ENCODE data around the gene LOXL4.

Gene LOXL4

DNA sequence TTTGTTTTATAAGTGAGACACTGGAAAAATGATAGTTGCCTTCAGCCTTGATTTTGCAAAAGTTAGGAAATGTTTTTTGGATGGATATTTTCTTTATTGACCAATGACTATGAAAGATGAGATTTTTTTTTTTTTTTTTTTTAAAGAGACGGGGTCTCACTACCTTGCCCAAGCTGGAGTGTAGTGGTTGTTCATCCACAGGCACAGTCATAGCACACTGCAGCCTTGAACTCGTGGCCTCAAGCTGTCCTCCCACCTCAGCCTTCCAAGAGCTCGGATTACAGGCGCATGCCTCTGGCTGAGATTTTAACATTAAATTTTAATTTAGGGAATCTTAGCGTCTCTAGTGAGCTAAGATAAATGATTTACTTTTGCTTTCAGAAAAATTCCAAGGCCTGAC is 66.2 kb downstream of the LOXL4 start:
- H3K9me3 ChIP-seq (ENCODE audit: insufficient read depth, low read depth, low read length), result no peaks in the 10 kb centered on the region

More for the DNA sequence above, 66.2 kb downstream of the LOXL4 start:
- Histone ChIP-seq H3K79me2 (ENCODE audit: control insufficient read depth, insufficient read depth, low read length, poor library complexity) (no peaks in the 10 kb centered on the region), H2BK12ac (ENCODE audit: low read length) (no peak overlapping the region), H3K4ac (ENCODE audit: low read depth, low read length) (no peak overlapping the region), H3K4me1 (ENCODE audit: control insufficient read depth in 1 of 2, insufficient read depth in 2 of 2, low read length in 2 of 2) (no peaks in the 10 kb centered on the region), H2BK5ac (ENCODE audit: low read depth, low read length, poor library complexity) (no peak overlapping the region), H2BK120ac (ENCODE audit: insufficient read depth, low read length, poor library complexity) (no peak overlapping the region), H3K14ac (ENCODE audit: low read length) (no peak overlapping the region), H3K27ac (ENCODE audit: low read depth, low read length) (no peak overlapping the region), H3K9ac (ENCODE audit: low read length) (no peak overlapping the region), H3K79me1 (ENCODE audit: low read length) (no peaks in the 10 kb centered on the region), H3K27me3 (ENCODE audit: insufficient read depth, low read length) (no peaks in the 10 kb centered on the region), H4K12ac (ENCODE audit: low read depth, low read length) (no peak overlapping the region), H3K4me3 (ENCODE audit: low read depth, low read length) (no peak overlapping the region), H4K91ac (ENCODE audit: low read depth, low read length) (no peak overlapping the region), H3K18ac (ENCODE audit: low read length) (no peak overlapping the region), H3K4me2 (ENCODE audit: low read length) (no peak overlapping the region), H2AFZ (ENCODE audit: insufficient read depth, low read length, poor library complexity) (no peak overlapping the region), H2AK5ac (ENCODE audit: low read length) (no peak overlapping the region), H3K23ac (ENCODE audit: low read length) (no peak overlapping the region), H4K8ac (ENCODE audit: low read depth, low read length) (no peak overlapping the region), H3K36me3 (ENCODE audit: control insufficient read depth in 1 of 2, insufficient read depth in 2 of 2, low read length in 2 of 2) (no peaks in the 10 kb centered on the region)
- WGBS (ENCODE audit: extremely low coverage, insufficient coverage, insufficient read length), result no CpG with 5 or more reads among the region's 5 CpGs
- DNase-seq, result no peak
